Measurements from ENCODE around the gene CD27. TPM values are rescaled to one million over a fixed set of nuclear protein-coding genes. Genes with fewer than 3 reads are reported as not detected.

The CD27 gene
- total and polyA plus RNA-seq, 9 of the 15 experiments (the other 6 are each of a cell fraction or from before 2014, with no cell fraction given) = 0.24 TPM; not detected in 8

- TF ChIP-seq POU5F1 (IDR thresholded peaks at IDR 0.05; ENCODE audit: borderline replicate concordance, low read depth, low read length, partially characterized antibody) (no peak), ARNT (IDR thresholded peaks at IDR 0.05) (no peak)
These were observed 8.3 kb downstream of the CD27 start (continued) for GRCh38 chr12:6452944-6453630.

DNA sequence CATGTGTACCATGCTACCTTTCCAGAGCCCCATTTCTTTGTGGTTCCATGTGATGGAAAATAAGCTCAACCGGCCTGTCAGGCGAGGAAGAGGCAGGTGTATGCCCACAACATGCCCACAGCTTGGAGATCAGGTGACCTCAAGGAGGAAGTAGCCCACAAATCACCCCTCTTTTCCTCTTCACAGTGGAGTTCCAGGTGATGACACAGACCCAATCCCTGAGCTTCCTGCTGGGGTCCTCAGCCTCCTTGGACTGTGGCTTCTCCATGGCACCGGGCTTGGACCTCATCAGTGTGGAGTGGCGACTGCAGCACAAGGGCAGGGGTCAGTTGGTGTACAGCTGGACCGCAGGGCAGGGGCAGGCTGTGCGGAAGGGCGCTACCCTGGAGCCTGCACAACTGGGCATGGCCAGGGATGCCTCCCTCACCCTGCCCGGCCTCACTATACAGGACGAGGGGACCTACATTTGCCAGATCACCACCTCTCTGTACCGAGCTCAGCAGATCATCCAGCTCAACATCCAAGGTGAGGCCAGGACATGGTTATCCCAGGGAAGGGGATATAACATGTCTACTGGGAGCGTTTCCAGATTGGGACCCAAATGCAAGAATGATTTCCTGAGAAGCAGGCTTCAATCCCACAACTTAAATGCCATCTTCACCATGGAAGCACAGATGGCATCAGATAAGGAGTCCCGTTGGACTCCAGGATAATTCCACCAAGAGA, 12.6 kb downstream of the CD27 start:
- Histone ChIP-seq H2AFZ (ENCODE audit: low read depth, low read length) (no peak overlapping the region), H3K36me3 (ENCODE audit: control insufficient read depth, insufficient read depth, low read length) (0 out of 3 replicates have a peak, but pooled peaks cover 5% of the 10 kb centered on the region), H3K4me3 (no peak overlapping the region), H3K79me2 (ENCODE audit: control insufficient read depth, insufficient read depth, low read length) (no peaks in the 10 kb centered on the region), H3K9me3 (replicated peaks; ENCODE audit: control insufficient read depth, insufficient read depth, low read depth, low read length) (no peaks in the 10 kb centered on the region), H3K27ac (ENCODE audit: extremely low read depth, low read depth, low read length) (no peak overlapping the region), H3K4me2 (ENCODE audit: insufficient read depth, low read length) (no peak overlapping the region), H3K27me3 (ENCODE audit: control insufficient read depth in 2 of 2, insufficient read depth in 2 of 2, low read length in 2 of 2) (no peaks in the 10 kb centered on the region), H4K20me1 (replicated peaks; ENCODE audit: control insufficient read depth, insufficient read depth, low read length) (no peaks in the 10 kb centered on the region), H3K9ac (ENCODE audit: insufficient read depth in 1 of 2, low read depth in 2 of 2, low read length in 2 of 2) (no peak overlapping the region), H3K9me1 (ENCODE audit: control insufficient read depth, insufficient read depth, low read length) (no peaks in the 10 kb centered on the region), H3K4me1 (replicated peaks in 1 of 2; ENCODE audit: control insufficient read depth in 2 of 2, insufficient read depth in 2 of 2, low read length in 2 of 2) (peaks cover 5 to 8% of the 10 kb centered on the region in 2 experiments; a peak in 4 of 5 replicates)
- in situ Hi-C loops (cut with MboI) = loop anchor here (25.0 kb wide), 1 partner anchor 395 kb away; no protein-coding TSS in a partner anchor
- intact Hi-C loops (cut with micrococcal nuclease) = no loop called here
- DNase-seq (ENCODE audit: extremely low read depth in 1 of 4, low spot score in 3 of 4) (no peak), FAIRE-seq (no peak), ATAC-seq (no peak)
- 47% methylated on average over 12 of the region's 12 CpGs for WGBS (ENCODE audit: insufficient coverage, low coverage, missing lambda C conversion rate)
- ChIA-PET POLR2A (interaction anchor here (0.6 to 1.3 kb wide), 5 partner anchors 13 to 415 kb away, joined by 3 to 7 read pairs (median 3); partner anchors contain the start of gene VAMP1), CTCF (ENCODE audit: low intra/inter-chr PET ratio) (no interaction called here)
- no peak for TF ChIP-seq NR2C1 (IDR thresholded peaks at IDR 0.05)
- TF ChIP-seq NR2C1 (tag; IDR thresholded peaks at IDR 0.05) = no peak
- TF ChIP-seq ZNF217 (CRISPR knock-in tag; IDR thresholded peaks at IDR 0.05) = no peak
- TF ChIP-seq OTX1 (CRISPR knock-in tag; IDR thresholded peaks at IDR 0.05) = no peak
- TF ChIP-seq NONO (IDR thresholded peaks at IDR 0.05; ENCODE audit: low read depth in 2 of 2, low read length in 1 of 2) = no peak
- TF ChIP-seq CBX3 (IDR thresholded peaks at IDR 0.05; ENCODE audit: borderline replicate concordance in 1 of 2, low read length in 2 of 2) = no peak
- no peak for TF ChIP-seq U2AF1 (optimal IDR thresholded peaks at IDR 0.05; ENCODE audit: low read depth, low read length)
- no TSS peak for BruUV-seq (replicated peaks)

All from K562 (cell line).